Measurements from ENCODE around the gene CDK15. TPM values are rescaled to one million over a fixed set of nuclear protein-coding genes. Genes with fewer than 3 reads are reported as not detected.
"Not testable (repeated sequence)": the region's sequence is repeated elsewhere in the genome, so short reads cannot be mapped to it uniquely, and the experiment has no call there.

CDK15 gene
- total RNA-seq, 1 donor from 2014 or later, result 6.8 TPM

DNA sequence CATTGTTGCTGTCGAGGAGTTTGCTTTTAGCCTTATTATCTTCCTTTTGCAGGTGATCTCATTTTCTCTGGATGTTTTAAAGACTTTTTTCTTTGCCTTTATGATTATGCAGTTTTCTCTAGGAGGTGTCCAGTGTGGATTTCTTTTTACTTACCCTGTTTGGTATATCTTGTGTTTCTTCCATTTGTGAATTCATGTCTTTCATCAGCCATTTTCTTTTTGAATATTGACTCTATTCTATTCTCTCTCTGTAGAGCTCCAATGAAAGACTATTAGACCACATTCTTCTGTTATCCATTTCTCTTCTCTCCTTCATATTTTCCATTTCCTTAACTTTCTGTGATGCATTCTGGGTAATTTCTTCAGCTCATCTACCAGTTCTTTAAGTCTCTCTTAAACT lies 34.4 kb downstream of the CDK15 start:
- DNase-seq (ENCODE audit: low spot score in 2 of 2, unreplicated experiment in 2 of 2), result no peak
- peaks cover 21% of the 10 kb centered on the region for H3K36me3 Mint-ChIP-seq
- H3K4me3 Mint-ChIP-seq, result no peak overlapping the region
- TF ChIP-seq, protein P1, sequence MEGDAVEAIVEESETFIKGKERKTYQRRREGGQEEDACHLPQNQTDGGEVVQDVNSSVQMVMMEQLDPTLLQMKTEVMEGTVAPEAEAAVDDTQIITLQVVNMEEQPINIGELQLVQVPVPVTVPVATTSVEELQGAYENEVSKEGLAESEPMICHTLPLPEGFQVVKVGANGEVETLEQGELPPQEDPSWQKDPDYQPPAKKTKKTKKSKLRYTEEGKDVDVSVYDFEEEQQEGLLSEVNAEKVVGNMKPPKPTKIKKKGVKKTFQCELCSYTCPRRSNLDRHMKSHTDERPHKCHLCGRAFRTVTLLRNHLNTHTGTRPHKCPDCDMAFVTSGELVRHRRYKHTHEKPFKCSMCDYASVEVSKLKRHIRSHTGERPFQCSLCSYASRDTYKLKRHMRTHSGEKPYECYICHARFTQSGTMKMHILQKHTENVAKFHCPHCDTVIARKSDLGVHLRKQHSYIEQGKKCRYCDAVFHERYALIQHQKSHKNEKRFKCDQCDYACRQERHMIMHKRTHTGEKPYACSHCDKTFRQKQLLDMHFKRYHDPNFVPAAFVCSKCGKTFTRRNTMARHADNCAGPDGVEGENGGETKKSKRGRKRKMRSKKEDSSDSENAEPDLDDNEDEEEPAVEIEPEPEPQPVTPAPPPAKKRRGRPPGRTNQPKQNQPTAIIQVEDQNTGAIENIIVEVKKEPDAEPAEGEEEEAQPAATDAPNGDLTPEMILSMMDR (IDR thresholded peaks at IDR 0.05; ENCODE audit: unreplicated experiment), result no peak
- no peaks in the 10 kb centered on the region for H3K27me3 Mint-ChIP-seq (ENCODE audit: low read depth)
- H3K9me3 Mint-ChIP-seq, result peaks cover 23% of the 10 kb centered on the region
- peaks cover 6% of the 10 kb centered on the region for H3K4me1 Mint-ChIP-seq
- no peak overlapping the region for H3K27ac Mint-ChIP-seq

DNA sequence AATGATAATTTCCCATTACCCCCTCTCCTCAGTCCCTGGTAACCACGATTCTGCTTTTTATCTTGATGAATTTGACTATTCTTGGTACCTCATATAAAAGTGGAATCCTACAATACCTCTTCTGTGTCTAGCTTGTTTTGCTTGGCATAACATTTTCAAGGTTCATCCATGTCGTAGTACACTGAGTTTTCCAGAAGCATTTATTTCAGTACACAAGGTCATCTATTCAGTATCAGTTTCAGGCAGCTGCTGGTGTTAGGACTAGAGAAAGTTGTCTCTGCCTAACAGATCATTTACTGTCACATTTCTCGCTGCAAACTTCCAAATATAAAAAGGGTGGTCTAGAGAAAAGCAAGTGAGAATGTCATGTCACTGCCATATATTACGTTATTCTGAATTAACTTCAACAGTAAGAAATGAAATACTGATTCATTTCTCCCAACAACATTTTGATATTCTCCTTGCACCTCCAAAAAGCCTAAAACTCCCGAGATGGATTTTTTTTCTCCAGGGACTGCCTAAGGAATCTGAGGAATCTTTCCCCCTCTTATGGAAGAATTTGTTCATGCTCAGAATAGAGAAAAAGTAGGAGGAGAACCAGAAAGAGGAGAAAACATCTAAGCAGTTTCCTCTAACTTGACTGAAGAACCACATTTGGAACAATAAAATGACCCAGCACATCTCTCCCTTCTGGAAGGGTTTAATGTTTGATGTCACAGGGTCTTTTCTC lies 36.0 kb downstream of the CDK15 start:
- Mint-ChIP-seq H3K27me3 (ENCODE audit: low read depth) (no peaks in the 10 kb centered on the region), H3K4me3 (no peak overlapping the region), H3K9me3 (peaks cover 23% of the 10 kb centered on the region), H3K27ac (peak overlapping the region; percentile 43), H3K4me1 (peaks cover 12% of the 10 kb centered on the region), H3K36me3 (peaks cover 20% of the 10 kb centered on the region)
- DNase-seq (ENCODE audit: low spot score in 2 of 2, unreplicated experiment in 2 of 2), result no peak
- TF ChIP-seq, protein P1 (IDR thresholded peaks at IDR 0.05; ENCODE audit: unreplicated experiment), result no peak

DNA sequence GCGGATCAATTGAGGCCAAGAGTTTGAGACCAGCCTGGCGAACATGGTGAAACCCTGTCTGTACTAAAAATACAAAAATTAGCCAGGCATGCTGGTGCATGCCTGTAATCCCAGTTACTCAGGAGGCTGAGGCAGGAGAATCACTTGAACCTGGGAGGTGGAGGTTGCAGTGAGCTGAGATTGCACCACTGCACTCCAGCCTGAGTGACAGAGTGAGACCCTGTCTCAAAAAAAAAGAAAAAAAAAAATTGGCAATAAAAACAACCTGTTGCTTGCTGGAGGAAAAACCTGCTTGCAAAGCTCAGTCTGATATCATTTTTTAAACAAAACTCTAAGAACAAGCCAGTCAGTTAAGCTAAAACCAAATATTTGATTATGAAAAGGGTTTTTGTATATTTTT lies 38.6 kb downstream of the CDK15 start:
- DNase-seq (ENCODE audit: low spot score in 2 of 2, unreplicated experiment in 2 of 2); H3K27me3 Mint-ChIP-seq (ENCODE audit: low read depth): not testable (repeated sequence)

DNA sequence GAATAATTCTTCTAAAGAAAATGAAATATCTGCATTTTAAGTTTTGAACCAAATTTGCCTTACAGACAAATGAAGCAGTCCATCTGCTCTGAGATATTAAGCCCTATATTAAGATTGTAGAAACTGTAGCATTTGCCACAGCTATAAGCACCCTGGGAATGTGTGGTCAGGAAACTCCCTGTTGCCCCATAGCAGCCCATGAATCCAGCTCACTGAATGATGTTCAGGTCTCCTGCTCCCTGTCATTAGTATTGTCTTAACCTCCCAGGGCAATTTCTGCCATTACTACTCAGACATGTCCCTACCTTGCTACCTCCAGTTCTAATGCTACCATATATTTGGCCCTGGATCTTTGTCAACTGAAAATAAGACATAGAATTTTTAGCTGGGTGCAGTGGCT lies 41.1 kb downstream of the CDK15 start:
- peaks cover 3% of the 10 kb centered on the region for H3K36me3 Mint-ChIP-seq
- no peaks in the 10 kb centered on the region for H3K27me3 Mint-ChIP-seq (ENCODE audit: low read depth)
- peaks cover 15% of the 10 kb centered on the region for H3K4me1 Mint-ChIP-seq
- DNase-seq (ENCODE audit: low spot score in 2 of 2, unreplicated experiment in 2 of 2), result no peak
- H3K4me3 Mint-ChIP-seq, result no peak overlapping the region
- no peak overlapping the region for H3K27ac Mint-ChIP-seq
- TF ChIP-seq, protein P1 (IDR thresholded peaks at IDR 0.05; ENCODE audit: unreplicated experiment), result no peak
- H3K9me3 Mint-ChIP-seq, result no peaks in the 10 kb centered on the region

More for the DNA sequence above, 38.6 kb downstream of the CDK15 start:
- not testable (repeated sequence) for H3K27ac Mint-ChIP-seq, H3K4me3 Mint-ChIP-seq
- Mint-ChIP-seq H3K9me3 (peaks cover 14% of the 10 kb centered on the region), H3K4me1 (peaks cover 12% of the 10 kb centered on the region), H3K36me3 (peaks cover 17% of the 10 kb centered on the region)

DNA sequence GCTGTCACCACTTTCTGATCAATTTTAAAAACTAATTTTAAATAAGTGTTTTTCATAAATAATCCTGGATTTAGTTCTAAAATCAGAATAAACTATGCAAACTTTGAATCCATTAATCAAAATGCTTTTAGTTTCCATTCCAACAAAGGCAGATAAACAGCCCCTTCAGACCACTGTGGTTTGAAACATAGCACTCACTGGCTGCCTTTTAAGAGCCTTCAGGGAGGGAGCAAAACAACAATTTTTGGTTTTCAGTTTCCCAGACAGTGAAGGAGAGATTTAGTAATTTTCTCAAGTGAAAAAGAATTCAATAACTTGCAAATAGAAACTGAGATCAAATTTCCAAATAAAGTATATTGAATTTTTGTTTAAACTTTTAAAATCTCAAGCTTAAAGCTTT lies 46.1 kb downstream of the CDK15 start:
- TF ChIP-seq, protein P1 (IDR thresholded peaks at IDR 0.05; ENCODE audit: unreplicated experiment), result no peak

DNA sequence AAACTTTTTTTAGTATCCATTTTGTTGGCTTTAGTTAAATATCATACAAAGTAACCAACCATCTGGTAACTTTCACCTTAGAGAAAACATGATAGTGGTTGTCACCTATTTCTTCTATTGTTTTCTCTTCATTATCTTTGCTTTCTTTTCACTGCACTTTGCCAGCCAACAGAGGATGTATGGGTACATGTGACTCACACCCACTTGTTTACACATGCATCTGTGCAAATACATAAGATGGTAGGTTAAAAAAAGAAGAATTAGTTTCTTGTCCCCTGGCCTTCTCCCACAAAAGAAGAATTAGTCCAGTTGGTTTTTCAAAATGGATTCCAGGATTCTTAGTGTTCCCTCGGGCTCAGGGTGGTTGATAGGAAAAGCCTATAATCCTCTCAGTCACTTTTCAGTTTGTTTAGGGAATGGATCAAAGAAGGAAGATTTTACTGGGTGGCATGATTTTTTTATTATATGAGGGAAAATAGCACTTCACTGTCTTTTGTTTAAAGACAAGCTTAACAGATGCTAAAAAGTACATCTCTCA lies 46.6 kb downstream of the CDK15 start:
- Mint-ChIP-seq H3K27me3 (ENCODE audit: low read depth) (no peaks in the 10 kb centered on the region), H3K4me3 (no peak overlapping the region), H3K27ac (no peak overlapping the region), H3K9me3 (no peaks in the 10 kb centered on the region), H3K36me3 (peaks cover 3% of the 10 kb centered on the region), H3K4me1 (peaks cover 11% of the 10 kb centered on the region)
- DNase-seq (ENCODE audit: low spot score in 2 of 2, unreplicated experiment in 2 of 2), result no peak
- TF ChIP-seq, protein P1 (IDR thresholded peaks at IDR 0.05; ENCODE audit: unreplicated experiment), result no peak

More for the DNA sequence above, 46.1 kb downstream of the CDK15 start:
- DNase-seq (ENCODE audit: low spot score in 2 of 2, unreplicated experiment in 2 of 2), result no peak
- Mint-ChIP-seq H3K4me1 (peaks cover 6% of the 10 kb centered on the region), H3K4me3 (no peak overlapping the region), H3K27ac (peak overlapping the region; percentile 25), H3K27me3 (ENCODE audit: low read depth) (no peaks in the 10 kb centered on the region), H3K36me3 (peaks cover 3% of the 10 kb centered on the region), H3K9me3 (no peaks in the 10 kb centered on the region)
